HPDE6-E6E7 (cell line): Measurements from ENCODE around the gene CDH5.
"Not testable (repeated sequence)": the region's sequence is repeated elsewhere in the genome, so short reads cannot be mapped to it uniquely, and the experiment has no call there.

Experiments used
- DNase-seq: peaks from one replicate; pipeline ENCODE4 v3.0.0; 2011; ENCODE audit warnings: missing footprints; ENCODE audit errors: extremely low spot score

CDH5 gene, protein sequence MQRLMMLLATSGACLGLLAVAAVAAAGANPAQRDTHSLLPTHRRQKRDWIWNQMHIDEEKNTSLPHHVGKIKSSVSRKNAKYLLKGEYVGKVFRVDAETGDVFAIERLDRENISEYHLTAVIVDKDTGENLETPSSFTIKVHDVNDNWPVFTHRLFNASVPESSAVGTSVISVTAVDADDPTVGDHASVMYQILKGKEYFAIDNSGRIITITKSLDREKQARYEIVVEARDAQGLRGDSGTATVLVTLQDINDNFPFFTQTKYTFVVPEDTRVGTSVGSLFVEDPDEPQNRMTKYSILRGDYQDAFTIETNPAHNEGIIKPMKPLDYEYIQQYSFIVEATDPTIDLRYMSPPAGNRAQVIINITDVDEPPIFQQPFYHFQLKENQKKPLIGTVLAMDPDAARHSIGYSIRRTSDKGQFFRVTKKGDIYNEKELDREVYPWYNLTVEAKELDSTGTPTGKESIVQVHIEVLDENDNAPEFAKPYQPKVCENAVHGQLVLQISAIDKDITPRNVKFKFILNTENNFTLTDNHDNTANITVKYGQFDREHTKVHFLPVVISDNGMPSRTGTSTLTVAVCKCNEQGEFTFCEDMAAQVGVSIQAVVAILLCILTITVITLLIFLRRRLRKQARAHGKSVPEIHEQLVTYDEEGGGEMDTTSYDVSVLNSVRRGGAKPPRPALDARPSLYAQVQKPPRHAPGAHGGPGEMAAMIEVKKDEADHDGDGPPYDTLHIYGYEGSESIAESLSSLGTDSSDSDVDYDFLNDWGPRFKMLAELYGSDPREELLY

DNA sequence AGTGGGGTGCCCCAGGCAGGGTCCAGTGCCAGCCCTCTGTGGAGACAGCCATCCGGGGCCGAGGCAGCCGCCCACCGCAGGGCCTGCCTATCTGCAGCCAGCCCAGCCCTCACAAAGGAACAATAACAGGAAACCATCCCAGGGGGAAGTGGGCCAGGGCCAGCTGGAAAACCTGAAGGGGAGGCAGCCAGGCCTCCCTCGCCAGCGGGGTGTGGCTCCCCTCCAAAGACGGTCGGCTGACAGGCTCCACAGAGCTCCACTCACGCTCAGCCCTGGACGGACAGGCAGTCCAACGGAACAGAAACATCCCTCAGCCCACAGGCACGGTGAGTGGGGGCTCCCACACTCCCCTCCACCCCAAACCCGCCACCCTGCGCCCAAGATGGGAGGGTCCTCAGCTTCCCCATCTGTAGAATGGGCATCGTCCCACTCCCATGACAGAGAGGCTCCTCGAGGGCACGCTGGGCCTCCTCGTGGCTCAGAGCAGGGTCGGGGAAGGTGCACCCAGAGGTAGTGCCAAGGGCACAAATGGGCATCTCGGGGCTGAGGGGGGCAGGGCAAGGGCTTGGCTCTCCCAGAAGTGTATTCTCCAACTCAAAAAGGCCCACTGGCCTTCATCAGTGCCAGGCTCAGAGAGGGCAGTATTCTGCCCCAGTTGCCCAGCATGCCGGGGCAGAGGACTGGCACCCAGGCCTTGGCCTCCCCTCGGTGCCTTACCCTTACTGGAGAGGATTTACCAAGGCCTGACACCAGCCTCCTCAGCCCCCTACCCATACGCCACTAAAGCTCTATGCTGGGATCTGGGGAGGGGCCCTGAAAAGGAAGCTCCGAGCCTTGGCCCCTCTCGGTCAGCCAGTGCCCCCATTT lies at the start of gene CDH5:
Gene CDH5 (plus strand): TSS at position 259 of the 867 bp plus-strand sequence. CDS start 12,647 bp downstream, outside the sequence.
- DNase-seq, result no peak

DNA sequence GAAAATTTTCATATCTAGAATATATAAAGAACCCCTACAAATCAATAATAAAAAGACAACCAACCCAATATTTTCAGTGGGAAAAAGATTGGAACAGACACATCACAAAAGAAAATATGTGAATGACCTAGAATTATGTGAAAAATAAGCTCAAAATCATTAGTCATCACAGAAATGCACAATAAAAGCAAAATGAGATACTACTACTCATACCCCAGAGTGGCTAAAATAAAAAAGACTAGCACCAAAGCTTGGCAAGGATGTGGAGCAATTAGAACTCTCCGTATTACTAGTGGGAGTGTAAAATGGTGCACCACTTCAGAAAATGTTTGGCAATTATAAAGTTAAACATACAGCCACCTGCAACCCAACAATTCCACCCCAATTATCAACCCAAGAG lies 48.0 kb upstream of the CDH5 start:
- no peak for DNase-seq

DNA sequence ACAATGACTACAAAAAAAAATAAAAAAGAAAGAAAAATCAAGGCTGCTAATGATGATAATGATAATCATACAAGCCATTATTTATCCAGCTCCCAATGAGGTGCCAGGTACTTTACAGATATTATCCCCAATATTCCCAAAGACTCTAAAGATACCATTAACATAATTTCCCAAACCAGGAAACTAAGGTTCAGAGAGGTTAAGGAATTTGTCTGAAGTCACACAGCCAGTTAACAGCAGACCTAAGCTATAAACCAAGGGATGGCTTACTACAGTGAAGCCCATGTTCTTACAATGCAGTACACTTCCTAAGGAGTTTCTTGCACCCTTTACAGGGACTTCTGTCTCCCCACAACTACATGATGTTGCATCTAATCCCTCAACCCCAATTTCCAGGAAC lies 45.7 kb upstream of the CDH5 start:
- DNase-seq, result no peak

DNA sequence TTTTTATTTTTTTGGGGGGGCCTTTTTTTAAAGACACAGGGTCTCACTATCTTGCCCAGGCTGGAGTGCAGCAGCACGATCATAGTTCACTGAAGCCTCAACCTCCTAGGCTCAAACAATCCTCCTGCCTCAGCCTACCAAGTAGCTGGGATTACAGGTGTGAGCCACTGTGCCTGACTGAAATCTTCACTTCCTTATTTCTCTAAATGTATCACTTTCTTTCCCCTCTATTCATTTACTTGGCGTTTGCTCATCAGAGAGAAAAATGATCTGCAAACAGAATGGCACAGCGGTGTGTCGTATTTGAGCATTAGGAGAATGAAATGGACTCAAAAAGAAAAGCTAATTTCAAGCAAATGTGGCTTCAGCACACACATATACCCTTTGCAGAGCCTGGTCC lies 44.3 kb upstream of the CDH5 start:
- no peak for DNase-seq

DNA sequence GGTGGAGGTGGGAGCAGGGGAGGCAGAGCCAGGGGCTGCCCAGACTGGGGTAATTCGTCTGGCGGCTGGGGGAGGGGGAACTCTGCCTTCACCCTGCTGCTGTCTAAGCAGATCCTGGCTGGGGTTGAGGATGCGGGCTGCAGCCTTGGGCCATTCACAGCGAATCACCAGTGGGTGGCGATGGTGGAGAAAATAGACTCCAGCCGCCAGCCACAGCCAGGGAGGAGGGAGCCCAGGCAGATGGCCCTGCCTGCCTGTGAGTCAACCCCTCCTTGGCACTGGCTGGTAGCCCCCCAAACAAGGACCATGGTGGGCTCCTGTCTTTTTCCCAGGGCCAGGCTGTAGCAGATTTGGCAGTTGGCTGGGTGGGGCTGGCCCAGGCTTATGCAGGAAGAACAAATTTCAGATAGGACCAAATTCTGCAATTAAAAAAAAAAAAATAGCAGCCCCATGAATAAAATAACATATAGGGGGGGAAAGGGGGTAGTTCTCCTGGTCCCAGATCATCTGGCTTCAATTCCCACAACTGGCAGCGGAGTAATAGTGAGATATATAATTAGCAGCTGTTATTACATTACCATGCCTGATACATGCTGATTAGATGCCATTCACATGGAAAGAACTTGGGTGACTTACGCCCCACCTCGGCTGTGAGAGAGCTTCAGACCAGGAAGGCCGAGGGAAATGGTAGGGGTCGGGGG lies 41.5 kb upstream of the CDH5 start:
- peak; percentile 71 for DNase-seq

DNA sequence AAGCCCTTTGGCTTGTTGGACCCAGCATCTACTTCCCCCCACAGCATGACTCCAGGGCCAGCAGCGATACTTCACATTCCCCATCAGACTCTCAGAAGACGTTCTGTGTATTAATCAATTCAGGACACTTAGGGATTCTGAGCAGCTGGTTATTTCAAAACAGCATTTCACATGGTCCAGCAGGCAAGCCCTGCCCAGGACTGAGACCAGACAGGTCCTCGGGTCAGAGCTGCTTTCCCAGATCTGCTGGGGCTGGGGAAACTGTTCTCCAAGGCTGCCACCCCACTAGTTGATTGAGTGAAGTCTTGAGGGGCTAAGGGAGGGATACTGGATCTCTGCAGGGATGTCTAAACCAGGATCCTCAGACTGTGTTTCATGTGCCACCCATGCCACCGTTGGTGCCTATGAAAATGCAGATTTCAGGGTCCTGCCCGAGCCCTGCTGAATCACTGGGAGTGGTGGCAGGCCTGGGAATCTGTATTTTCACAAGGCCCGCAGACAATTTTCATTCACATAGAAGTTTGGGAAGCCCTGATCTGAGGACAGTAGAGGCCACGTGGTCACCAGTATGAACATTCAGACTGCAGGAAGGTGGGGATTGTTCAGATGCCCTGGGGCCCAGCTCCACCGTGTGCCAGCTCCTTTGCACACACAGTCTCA lies 40.6 kb upstream of the CDH5 start:
- DNase-seq, result no peak

DNA sequence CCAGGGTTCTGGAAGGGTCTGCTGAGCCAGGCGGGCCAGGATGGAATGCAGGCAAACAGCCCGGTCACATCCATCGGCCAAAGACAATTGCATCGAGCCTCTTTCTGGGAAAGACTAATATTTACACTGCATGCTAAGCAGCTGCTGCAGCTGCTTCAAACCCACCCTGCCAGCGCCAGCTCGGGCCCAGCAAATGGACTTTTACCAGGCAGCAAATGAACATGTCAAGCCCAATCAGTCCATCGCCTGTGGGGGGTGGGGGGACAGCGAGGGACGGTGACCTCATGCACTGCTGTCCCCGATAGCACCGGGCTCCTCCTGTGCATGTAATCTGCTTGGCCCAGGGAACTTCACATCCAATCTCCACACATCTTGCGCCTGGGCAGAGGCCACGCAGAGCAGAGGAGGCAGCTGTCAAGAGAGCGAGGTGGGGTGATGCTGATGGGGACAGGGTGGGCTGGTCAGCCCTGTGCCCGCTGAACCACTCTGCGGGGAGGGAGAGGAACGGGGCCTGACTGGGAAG lies 39.4 kb upstream of the CDH5 start:
- DNase-seq, result no peak

DNA sequence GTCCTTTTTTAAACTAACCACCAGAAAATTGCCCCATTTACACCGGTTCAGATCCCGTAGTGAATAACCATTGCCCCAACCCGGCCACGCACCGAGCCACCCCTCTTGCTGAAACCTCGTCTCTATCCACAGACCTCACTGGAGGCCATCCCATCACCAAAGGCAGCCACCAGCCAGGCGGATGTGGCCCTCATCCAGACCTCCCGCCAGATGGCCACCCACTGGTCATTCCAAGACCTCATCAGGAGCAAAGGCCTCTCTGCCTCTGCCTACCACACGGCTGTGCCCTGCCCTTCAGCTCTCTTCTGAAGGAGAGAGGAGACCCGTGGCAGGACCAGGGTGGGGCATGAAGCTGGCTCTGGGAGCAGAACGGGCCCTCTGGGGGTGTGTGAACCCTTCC lies 38.2 kb upstream of the CDH5 start:
- DNase-seq, result no peak

DNA sequence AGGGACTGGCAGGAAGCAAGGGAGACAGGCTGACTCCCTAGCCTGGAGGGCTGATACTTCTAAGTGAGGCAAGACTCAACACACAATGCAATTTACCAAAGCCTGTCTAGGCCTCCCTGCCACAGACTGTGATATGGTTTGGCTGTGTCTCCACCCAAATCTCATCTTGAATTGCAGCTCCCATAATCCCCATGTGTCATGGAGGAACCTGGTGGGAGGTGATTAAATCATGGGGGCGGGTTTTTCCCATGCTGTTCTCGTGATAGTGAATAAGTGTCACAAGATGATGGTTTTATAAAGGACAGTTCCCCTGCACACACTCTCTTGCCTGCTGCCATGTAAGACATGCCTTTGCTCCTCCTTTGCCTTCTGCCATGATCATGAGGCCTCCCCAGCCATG lies 35.0 kb upstream of the CDH5 start:
- not testable (repeated sequence) for DNase-seq

DNA sequence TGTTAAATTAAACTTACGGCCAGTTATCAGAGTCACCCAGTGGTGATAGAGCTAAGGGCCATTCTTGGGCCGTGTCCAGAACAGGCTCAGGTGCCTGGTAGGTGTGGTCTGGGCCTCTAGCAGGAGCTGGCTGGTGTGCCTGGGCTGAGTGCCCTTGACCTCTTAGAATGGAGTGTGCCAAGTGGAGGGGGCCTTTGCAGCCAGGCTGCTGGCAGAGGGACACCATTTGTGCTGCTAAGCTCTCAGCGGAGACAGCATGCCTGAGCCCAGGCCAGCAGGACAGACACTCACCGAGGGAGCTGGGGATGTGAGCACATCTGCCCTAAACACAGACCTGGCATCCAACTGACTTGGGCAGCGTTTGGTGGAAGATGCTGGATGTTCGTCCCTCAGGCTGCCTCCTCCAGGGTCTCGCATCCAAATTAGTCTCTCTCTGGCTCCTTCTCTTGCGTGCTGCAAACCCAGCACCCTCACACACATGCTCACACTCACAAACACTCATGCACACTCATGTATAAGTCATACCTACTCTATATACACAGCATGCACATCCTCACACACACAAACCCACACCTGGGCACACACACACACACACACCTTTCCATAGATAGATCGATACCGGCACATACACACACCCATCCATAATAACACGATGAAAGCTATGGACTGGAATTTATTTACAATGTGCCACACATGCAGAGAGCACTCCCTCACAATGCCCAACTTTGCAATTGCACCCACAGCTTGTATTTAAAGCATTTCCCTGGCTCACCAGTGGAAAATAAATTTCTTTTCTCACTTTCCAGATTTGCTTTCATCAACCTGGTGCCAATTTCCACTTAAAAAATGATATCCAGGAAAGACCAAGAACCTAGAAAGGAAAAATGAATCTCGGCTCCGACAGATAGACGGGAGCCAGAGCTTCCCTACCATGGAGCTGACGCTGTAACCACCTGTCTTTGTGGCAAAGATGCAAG lies 33.6 kb upstream of the CDH5 start:
- no peak for DNase-seq

DNA sequence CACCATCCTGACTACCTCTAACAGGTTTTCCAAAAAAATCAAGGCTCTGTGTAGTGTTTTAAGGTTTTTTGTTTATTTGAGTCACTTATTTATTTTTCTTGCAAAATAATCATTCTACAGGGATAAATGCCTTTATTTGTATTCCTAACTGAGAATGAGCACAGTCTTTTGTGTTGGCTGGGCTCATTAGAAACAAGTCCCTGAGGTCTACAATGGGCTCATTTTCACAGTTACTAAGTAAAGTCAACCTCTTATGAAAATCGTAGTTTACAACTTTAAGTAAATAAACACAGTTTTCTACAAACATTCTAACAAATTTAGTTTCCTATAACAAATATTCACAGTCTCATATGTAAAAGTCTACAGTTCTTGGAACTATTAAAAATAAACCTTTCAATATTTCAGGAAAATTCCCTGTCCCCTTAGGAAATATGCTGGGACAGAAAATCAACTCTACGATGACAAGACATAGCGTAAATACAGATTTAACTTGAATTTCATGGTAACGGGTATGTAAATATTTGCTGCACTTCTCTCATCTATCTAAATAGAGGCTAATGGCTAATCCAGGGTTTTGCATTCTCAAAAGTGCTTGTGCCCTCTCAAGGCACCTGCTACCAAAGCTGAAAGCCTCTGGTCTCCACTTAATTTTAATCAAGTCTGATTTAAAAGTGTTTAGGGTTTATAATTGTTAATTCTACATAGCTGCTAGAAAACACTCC lies 31.5 kb upstream of the CDH5 start:
- DNase-seq, result no peak

DNA sequence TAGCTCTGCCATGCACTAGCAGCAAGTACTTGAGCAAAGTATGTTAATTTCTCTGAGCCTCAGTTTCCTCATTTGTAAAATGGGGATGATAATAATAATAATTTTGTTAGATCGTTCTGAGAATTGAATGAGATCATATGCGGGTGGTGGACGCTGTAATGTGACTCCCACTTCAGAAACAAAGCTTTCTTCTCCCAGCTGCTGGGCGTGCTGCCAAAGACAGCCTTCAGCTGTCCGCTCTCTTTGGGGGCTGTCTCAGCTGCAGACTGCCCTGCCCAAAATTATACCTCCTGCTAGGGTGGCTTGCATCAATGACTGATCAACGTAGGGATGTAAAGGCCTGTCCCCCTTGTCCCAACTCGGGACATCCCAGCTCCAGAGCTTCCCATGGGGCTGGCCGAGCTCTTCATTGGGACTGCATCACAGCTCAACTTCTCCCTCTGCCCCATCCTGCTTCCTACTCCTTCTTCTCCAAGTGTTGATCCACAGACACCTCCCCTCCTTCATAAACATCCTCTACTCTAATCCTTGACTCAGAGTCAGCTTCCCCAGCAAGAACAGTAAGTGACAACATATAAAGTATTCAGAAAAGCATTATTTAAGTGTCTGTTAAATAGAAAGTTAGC lies 30.7 kb upstream of the CDH5 start:
- no peak for DNase-seq

DNA sequence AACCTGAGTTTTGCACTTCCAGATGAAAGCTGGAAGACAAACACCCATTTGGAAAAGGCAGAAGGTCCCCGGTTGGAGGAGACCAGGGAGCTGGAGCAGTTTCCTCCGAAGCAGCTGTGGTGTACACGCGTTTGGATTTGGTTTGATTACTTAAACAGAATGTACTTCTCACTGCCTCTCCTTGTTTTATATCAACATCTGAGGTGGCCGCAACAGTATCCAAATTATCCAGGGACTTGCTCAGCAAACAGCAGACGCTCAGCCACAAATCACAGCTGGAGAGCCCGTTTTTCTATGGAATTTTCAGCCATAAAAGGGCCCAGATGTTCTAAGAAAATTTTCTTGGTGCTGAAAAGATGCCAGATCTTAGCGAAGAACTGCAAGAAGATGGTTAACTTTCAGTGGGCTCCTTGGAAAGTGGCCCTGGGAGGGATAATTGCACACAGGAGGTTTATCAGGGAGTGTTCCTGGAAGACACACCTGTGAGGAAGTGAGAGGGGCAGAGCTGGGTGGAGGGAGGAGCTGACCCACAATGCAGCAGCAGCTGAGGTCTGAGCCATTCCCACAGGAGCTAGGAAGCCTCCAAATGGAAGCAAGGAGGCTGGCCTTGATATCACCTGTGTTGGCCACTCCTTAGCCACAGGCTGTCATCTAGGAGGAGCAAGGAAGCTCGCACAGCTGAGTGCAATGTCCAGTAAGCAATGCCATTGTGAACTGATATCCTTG lies 28.9 kb upstream of the CDH5 start:
- DNase-seq, result no peak

DNA sequence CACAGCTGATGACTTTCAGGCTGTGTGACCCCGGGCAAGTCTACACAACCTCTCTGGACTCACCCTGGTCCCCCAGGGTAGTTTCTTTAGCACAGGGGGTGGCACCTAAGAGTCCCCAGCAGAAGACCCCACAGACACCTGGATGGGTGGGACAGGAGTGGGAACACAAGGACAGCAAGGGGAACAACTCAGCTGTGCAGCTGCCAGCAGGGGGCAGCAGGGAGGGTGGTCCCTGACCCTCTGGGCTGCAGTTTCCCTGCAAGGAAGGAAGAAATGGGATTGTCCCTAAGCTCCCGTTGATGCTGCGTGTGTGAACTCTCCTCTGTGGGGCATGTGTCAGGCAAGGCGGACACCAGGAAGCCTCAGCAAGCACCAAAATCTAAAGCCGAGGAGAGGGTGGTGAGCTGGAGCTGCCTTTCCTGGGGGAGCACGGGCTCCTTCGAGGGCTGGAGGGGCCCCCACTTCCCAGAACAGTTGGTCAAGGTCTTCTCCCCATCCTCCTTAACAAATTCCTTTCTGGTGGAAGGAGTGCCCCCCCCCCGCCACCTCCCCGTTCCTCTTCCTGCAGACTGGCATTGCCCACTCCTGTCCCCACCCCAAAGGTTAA lies 24.1 kb upstream of the CDH5 start:
- no peak for DNase-seq

DNA sequence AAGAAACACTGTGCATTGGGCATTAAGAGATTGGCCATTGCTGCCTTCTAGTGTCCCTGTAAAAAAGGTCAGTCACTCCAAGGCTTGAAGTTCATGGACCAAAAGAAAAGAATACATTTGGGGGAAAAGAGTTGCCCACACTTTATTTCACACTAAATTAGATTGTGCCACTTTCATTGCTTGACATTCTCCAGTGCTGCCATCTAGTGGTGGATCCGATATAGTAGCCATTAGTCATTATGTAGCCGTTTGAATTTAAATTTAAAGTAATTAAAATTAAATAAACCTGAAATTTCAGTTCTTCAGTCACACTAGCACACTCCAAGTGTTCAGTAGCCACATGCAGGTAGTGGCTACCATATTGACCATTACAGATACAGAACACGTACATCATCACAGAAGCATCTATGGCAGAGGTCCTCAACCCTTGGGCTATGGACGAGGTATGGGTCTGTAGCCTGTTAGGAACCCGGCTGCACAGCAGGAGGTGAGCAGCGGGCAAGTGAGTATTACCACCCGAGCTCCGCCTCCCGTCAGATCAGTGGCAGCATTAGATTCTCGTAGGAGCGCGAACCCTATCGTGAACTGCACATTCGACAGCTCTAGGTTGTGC lies 21.9 kb upstream of the CDH5 start:
- no peak for DNase-seq

DNA sequence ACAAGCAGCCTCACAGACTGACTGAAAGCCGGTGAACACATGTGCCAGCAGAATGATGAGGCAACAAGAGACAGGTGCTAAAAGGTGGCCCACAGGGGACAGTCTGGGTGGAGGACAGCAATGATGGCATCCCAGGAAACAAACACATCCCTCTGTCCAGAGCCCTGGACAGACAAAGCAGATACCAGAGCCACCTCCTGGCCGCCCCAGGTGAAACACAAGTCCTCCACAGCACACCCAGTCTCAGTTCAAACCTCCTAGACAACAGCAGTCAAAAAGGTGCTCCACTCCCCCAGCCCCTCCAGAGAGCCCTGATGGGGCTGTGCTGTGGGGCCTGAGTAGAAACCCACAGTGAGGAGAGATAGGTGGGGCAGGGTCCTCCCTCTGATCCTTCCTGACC lies 20.3 kb upstream of the CDH5 start:
- no peak for DNase-seq

DNA sequence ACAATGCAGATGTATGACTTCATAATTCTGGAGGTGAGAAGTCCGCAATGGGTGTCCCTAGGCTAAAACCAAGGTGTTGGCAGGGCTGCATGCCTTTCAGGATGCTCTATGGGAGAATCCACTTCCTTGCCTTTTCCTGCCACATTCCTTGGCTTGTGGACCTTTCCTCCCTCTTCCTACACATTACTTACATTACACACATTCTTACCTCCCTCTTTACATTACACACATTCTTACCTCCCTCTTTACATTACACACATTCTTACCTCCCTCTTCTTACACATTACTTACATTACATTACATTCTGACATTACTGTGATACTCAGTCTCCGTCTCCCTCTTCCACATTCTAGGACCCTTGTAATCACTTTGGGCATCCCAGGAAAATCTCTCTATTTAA lies 14.2 kb upstream of the CDH5 start:
- no peak for DNase-seq
